ENCODE data around the gene SUMF1.

GRCh38 chr3:4475804-4476203 is 8.7 kb upstream of the SUMF1 start:
- TF ChIP-seq EZH2phosphoT487 (IDR thresholded peaks at IDR 0.05; ENCODE audit: borderline replicate concordance, low read length) (no peak), CTCF (conservative IDR thresholded peaks at IDR 0.05; ENCODE audit: low read depth, low read length) (no peak)

Measured in PC-3 (cell line).